GM19467 (cell line): Measurements from ENCODE around the gene KRCC1.

Source experiments
- ATAC-seq: cut with Tn5 transposase; IDR thresholded peaks from one replicate; pipeline ENCODE4 v1.9.1; 2021; ENCODE audit warnings: mild to moderate bottlenecking, moderate library complexity; ENCODE audit not compliant: unreplicated experiment

The KRCC1 gene

DNA sequence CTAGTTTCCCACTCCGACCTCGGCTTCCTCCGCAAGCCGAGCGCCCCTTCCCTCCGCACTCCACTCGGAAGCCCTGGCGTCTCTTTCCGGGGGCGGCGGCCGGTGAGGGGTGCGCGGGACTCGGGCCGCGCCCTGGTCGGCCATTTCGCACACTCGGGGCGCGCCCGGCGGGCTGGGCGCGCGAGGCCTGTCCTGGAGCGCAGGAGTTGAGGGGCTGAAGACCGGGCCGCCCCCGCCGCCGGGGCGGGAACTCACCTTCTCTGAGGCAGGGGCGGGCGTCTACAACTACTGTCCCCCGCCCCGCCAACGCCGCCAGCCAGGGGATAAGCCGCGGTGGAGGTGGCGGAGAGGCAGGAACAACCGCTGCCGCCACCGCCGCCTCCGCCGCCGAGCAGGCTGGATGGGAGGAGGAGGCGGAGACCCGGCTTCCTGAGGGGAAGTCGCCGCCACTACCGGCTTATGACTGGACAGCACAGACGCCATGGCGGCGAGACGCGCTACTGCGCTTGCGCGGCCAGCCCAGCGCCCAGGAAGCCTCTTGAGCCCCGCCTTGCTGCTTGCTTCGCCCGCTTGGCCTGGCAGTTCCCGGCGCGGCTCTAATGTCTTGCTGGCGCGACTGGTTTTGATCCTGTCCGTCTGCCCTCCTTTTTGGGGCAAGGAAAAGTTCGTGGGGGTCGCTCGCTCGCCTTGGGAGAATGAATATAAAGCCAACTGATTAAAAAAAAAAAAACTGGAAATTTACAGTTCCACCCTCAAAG, at the start of gene KRCC1:
Gene KRCC1, minus strand, starts transcription at position 413 of the 758 bp plus-strand sequence. CDS start 27,220 bp downstream, outside the sequence.
- ATAC-seq, result peak; percentile 91

DNA sequence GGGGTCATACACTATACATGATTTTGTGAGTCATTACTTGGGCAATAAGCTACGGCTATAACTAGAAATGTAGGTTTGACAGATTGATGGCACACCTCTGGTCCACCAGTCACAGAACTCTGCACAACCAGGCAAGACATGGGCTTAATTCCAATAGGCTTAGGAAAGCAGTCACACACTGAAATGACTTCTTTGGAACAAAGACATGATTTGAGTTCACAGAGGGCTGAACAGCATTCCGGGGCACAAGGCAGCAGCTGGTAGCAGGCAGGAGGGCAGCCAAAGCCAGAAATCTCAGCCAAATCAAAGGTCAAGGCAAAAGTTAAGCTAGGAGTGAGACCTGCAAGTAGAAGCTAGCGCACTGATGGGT, 44.9 kb upstream of the KRCC1 start:
- no peak for ATAC-seq

DNA sequence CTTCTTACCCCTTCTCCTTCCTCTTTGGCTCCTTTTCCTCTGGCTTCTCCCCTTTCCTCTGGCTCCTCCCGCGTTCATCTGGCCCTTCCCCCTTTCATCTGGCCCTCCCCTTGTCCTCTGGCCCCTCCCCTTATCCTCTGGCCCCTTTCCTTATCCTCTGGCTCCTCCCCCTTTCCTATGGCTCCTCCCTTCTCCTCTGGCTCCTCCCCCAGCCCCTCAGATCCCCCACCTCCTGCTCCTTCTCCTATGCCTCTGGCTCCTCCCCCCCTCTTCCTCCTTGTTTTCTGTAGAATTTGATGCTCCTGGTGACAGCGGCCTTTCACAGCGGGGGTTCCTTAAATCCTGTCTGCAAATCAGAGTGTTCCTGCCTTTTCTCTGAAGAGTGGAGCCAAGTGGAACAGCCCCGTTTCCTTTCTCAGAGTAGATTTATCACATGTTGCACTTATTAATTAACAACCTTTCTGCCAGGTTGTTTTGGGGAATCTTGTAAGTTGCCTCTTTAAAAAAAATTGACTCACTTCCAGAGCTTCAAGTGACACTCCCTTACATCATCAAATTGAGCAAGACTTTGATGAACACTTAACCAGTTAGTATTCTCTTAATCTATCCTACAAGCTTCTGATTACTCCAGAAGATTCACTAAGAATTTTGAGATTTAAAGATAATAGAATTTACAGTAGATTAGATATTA, 44.4 kb upstream of the KRCC1 start:
- ATAC-seq, result no peak

DNA sequence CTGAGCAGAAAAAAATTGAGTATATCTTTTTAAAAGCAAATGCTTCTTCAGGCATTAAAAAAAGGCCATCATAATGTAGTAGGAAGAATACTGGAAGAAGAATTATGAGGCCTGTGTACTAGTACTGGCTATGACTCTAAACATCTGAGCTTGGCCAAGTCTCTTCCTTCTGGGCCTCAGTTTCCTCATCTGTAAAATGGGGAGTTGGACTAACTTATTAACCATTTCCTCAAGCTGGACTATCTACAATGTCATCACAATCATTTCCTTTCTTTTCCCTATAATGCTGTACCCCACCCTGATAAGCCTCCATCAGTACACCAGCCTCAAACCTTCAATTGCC, 42.9 kb upstream of the KRCC1 start:
- no peak for ATAC-seq

DNA sequence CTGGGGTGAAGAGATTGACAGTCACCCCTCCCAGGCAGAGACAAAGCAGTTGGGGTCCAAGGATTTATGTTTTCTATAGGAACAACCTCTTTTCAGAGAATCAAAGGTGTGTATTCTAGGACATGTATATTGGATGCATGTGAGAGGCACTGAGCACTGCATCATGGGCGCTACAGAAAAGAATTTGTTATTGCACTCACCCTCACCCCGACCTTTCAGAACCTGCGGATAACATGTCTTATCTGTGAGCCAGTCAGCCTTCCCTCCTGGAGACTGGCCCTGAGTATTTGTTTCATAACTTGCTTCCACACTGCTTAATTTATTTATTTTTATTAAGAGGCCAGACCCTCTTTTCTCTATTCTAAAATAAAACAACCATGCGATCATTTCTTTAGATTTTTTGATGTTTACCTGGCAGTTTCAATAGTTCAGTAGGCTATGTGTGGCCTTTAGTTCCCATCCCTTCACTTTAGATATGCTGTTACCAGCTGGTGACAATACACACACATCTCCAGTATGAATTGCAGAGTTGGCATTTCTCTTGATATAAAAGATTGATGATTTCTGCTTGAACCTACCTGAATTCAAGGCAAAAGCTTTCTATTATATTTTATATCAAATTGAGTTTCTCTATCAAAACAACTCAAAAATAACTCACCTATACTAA, 42.4 kb upstream of the KRCC1 start:
- no peak for ATAC-seq

DNA sequence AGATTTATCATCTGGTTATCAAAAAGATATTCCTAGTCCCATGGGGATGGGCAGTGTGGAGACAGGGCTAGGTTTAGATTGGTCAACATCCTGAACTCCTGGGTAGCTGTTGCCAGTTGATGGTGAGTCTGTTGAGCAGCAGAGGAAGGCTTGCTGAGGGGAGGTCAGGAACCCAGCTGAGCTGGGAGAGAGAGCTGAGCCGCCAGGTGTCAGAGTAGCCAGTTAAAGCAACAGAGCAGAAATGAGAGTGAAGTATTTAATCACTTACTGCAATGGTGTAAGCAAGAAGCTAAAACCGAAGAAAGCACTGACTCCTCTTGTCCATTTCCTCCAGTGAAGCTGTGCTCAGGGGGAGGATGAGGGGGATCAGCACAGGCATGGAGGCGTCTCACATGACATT, 41.6 kb upstream of the KRCC1 start:
- ATAC-seq, result no peak

DNA sequence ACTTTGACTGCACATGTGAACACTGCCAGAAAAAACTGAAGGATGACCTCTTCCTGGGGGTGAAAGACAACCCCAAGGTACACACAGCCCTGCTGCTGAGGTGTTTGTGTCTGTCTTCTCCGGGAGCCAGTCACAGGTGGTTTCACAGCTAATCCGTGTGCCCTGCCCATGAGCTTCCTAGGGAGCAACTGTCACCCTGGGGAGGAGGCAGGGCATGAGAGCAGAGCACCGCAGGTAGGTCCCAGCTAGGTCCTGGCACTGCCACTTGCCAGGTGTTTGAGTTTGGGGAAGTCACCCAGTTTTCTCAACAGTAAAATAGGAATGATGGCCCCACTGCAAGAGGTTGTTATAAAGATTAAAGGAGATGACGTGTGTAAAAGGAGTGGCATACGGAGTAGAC, 41.1 kb upstream of the KRCC1 start:
- ATAC-seq, result no peak

DNA sequence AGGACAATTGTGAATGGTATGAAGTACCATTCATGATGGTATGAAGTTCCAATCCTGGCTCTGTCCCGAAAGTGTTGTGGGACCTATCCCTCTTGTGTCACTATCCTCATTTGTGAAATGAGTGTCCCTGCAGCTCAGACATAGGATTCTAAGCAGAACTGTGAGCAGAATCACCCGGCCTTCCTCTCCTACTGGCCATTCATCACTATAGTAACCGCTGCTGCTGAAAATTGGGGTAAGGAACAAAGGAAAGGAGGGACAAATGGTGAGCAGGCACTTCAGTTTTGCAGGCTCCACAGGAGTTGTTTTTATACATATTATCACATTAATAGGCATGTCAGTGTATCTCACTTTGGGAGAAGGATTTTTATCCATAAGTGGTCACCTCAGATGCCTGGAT, 39.4 kb upstream of the KRCC1 start:
- ATAC-seq, result no peak

DNA sequence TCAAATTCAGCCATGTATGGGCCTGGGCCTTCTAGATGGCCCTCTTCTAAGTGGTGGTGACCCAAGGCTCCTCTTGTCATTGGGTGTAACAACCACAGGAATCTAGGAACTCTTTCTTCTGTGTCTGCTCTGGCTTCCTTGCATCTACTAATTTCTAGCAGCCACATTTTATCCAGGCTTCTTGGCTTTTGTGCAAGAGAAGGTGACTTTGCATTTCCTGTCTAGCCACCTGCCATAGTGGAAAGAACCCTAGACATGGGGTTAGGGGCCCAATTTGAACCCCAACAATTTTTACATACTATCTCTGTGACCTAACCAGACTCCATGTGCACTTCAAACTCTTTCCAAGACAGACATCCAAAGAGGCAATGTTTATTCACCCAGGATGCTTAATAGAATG, 37.2 kb upstream of the KRCC1 start:
- no peak for ATAC-seq

DNA sequence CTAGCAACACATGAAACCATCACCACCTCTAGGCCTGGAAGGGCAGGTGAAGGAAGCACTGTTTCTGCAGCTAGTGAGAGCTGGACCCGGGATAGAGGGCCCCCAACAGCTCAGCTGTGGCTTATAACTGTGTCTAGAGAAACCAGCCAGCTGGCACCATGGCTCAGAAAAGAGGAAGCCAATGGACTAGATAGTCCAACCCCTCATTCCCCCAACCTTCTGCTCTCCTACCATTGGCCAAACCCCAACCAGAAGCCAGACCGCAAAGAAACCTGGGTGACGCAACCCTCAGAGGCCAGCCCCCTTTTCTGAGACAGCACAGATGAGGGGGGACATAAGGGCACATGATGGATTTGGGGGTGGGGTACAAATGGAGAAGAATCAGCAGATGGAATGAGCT, 36.4 kb upstream of the KRCC1 start:
- ATAC-seq, result no peak

DNA sequence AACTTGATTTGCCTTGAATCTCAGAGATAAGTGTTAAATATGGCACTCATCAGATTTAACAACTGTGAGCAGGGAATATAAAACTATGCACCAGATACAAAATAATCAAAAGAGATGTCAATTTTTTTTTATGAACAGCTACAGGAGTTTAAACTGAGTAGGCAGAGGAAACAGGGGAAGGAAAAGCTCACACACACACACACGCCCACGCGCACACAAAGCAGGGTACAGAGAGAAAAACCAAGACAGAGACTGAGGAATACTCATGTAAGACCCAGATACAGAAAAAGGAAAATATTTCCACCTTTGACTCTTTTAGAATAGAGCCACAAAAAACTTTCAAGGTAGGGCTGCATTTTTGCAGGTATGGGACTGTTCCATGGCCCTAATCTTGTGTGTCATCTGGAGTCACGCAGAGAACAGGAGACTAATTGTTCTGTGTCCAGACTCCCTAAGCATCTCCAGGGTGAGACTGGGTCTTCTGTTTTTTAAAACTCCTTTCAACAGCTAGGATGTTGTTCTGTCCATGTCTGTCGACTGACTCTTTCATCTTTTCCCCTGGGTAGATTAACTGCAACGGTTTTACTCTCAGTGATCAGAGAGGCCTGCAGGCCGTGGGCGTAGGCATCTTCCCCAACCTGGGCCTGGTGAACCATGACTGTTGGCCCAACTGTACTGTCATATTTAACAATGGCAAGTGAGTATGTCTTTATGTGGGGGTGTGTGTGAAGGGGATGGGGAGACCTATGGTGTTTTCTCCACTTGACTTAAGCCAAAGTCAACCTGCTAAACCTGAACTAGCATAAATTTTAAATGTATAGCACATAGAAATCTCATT, 35.1 kb upstream of the KRCC1 start:
- ATAC-seq, result no peak

DNA sequence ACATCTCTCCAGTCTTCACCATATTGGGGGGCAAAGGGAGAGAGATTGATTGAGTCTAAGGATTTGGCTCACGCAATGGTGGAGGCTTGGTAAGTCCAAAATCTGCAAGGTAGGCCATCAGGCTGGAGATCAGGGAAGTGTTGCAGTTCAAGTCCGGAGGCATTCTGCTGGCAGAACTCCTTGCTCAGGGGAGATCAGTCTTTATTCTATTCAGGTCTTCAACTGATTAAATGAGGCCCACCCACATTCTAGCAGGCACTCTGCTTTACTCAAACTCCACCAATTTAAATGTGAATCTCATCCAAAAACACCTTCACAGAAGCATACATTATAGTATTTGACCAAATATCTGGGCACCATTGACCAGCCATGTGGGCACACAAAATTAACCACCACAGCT, 33.4 kb upstream of the KRCC1 start:
- no peak for ATAC-seq

DNA sequence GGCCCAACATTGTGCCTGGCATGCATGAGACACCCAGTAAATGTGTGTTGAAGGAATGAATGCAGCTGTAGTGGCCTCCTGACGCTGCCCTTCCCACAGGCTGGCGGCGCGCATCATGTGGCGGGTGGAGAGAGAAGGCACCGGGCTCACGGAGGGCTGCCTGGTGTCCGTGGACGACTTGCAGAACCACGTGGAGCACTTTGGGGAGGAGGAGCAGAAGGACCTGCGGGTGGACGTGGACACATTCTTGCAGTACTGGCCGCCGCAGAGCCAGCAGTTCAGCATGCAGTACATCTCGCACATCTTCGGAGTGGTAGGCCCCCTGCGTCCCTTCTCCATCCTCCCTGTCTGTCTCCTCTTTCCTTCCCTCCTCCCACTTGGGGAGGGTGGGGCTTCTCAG, 32.2 kb upstream of the KRCC1 start:
- ATAC-seq, result no peak

DNA sequence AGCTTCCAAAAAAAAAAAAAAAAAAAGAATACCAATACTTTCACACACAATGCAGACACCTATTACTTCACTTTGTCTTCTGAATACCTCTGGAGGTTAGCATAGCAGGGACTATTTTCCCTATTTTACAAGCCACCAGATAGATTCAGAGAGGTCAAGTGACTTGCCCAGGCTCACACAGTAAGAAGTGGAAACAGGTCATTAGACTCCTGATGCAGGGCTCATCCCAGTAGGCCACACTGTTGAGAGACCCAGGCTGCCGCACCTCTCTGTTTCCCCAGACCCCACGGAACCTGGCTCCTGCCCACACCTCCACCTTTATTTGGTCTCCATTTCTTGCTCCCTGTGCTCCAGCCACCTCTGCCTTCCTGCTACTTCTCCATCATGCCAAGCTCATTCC, 31.5 kb upstream of the KRCC1 start:
- ATAC-seq, result no peak

DNA sequence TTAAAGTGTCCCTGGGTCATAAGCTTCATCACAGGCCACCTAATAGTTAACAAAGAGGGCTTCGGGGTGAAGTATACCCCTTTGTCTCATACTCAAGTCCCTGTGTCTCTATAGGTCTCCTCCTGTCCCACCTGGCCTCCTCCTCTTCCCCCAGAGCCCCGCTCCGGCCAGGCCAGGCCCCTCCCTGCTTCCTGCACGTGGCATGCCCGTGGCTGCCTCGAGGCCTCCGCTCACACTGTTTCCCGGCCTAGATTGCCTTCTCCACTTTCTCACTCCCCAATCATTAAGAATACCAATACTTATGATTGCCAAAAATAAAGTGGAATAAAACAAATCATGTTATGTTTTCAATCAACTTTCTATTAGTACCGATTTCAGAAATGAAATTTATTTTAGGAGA, 30.8 kb upstream of the KRCC1 start:
- no peak for ATAC-seq

DNA sequence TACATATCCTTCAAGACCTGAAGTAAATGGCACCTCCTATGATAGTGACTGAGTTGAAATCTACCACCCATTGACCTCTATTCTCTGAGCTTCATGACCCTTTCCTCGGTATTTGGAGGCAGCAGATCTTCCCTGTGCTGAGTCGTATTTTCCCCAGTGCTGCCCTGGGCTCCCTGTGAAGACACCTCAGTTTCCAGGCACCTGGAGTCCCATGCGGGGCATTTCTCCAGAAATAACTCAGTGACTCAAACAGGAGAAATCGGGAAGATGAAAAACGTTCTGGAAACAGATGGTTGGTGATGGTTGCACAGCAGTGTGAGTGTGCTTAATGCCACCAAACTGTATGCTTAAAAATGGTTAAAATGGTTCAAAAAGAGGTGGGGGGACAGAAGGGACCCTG, 30.0 kb upstream of the KRCC1 start:
- ATAC-seq, result no peak

DNA sequence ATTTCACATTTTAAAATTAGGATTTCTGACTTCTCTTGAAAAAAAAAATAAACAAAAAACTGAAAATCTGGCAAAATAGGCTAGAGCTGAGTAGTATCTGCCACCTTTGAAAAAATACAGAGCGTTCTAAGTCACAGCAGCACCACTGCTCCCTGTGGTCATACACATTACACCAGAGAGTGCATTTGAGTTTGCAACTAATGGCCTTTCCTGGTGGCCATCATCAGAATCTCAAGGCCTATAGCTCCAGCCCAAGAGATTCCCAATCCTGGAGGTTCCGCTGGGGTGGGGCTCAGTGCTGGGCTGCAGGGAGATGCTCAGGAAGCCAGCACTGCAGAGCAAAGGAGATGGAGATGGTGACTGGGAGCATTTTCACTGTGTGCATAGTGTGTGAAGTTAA, 29.5 kb upstream of the KRCC1 start:
- no peak for ATAC-seq

DNA sequence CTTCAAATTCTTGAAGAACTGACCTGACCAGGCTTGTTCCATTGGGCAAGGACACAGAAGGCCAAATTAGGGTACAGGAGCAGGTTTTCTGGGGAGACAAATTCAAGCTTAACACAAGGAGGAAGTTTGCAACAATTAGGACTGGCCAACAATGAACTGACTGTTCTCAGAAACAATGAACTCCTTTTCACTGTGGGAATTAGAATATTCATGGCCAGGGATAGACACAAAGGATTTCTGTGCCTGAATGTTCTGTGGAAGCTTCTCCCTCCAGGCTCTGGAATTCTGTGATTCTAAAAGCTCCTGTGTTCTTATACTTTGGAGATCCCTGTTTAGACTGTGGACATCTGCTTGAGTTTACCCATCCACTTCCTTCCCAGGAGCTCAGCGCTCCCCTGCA, 27.2 kb upstream of the KRCC1 start:
- ATAC-seq, result no peak

DNA sequence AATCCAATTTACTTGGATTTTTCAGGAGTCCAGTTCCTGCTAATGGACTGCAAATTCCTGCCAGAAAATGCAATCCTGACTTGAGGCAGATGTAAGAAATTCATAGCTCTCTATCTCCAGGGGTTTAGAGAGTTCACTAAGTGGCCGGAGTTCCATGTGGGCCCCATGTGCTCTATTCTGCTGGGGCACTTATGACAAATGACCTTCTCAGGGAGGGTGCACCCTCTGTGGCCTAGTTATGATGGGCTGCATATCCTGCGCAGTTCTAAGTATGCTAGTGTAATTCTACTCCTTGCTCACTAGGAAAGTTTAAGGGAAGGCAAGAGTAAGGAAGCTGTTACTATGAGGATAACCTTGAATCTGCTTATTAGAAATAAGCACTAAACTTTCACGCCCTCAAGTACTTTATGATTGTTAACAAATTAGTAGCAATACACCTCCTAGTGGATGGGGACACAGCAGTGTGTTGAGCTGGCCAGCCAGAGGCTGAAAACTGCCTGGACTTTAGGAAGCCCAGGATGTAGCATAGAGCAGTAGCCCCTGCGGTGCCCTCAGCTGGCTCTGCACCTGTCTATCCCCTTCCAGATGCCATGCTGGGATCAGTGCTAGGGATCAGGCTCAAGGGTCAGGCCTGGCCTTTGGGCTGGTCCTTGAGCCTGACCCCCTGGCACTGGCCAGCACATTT, 26.5 kb upstream of the KRCC1 start:
- ATAC-seq, result no peak

DNA sequence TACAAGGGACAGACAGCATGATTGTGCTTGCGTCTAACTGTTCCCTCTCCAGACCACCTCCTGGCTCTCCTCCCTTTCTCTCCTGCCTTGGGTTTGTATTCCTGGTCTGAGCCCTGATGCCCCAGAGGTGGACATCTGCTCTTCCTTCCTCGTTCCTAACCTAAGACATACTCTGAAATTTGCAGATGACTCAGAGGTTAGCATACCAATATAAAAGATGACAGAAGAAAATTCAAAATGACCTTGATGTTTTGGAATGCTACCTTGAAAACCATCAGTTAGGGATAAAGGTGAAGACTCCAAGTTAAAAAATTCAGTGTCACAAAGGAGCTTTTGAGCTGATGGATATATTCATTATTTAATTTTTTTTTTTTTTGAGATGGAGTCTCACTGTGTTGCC, 25.0 kb upstream of the KRCC1 start:
- no peak for ATAC-seq

DNA sequence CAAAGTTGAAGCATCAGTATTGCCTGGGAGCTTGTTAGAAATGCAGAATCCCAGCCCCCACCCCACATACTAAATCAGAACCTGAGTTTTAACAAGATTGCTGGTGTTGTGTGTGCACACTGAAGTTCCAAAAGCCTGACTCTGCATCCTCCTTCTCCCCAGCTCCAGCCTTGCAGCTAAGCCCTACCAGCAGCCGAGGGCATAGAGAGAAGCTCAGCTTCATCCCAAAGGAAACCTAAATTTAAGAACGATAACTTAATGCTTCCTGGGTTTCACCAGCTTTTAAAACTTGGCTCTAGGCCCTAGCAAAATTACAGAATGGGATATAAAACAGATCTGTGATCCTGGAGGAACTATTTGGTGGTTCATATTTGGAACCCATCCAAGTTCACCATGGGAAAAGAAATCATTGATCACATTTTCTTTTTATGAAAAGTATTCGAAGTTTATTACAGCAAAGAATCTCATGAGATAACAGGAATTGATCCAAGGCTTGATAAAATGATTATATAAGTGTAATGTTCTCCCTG, 23.1 kb upstream of the KRCC1 start:
- no peak for ATAC-seq
